ENCODE measurements around the gene APOBEC3A. TPM values are rescaled to one million over a fixed set of nuclear protein-coding genes. Genes with fewer than 3 reads are reported as not detected.

Gene APOBEC3A
- total and polyA plus RNA-seq, 2 of the 4 experiments (the other 2 are of a cell fraction) = not detected

GRCh38 chr22:38942702-38943101, 14.7 kb upstream of the APOBEC3A start:
- no peak overlapping the region for H3K4me3 ChIP-seq (ENCODE audit: insufficient read depth, low read depth, low read length)
- H2AFZ ChIP-seq (replicated peaks; ENCODE audit: low read length, poor library complexity) = no peak overlapping the region
- H2AK9ac ChIP-seq (replicated peaks; ENCODE audit: low read depth, low read length, poor library complexity) = no peak overlapping the region
- no peak overlapping the region for H3K23ac ChIP-seq (ENCODE audit: low read depth, low read length)
- TF ChIP-seq RCOR1 (IDR thresholded peaks at IDR 0.05; ENCODE audit: insufficient replicate concordance, low read length) (no peak), CHD1 (IDR thresholded peaks at IDR 0.05; ENCODE audit: low read depth, low read length) (no peak), SMC3 (IDR thresholded peaks at IDR 0.05; ENCODE audit: low read depth, low read length) (no peak), POLR2A (IDR thresholded peaks at IDR 0.05; ENCODE audit: low read depth, low read length) (no peak), NFE2L2 (IDR thresholded peaks at IDR 0.05; ENCODE audit: low read depth, low read length) (no peak), MAZ (IDR thresholded peaks at IDR 0.05; ENCODE audit: borderline replicate concordance, low read depth, low read length) (no peak), ELK1 (IDR thresholded peaks at IDR 0.05; ENCODE audit: borderline replicate concordance, low read depth, low read length) (no peak), RAD21 (IDR thresholded peaks at IDR 0.05; ENCODE audit: low read length) (no peak), CEBPB (IDR thresholded peaks at IDR 0.05; ENCODE audit: low read depth, low read length) (no peak), RFX5 (IDR thresholded peaks at IDR 0.05; ENCODE audit: low read depth, low read length) (no peak), BHLHE40 (IDR thresholded peaks at IDR 0.05; ENCODE audit: low read depth, low read length) (no peak), MXI1 (IDR thresholded peaks at IDR 0.05; ENCODE audit: borderline replicate concordance, low read depth, low read length) (no peak), FOS (IDR thresholded peaks at IDR 0.05; ENCODE audit: low read depth, low read length) (no peak)
- TF ChIP-seq, protein P1, sequence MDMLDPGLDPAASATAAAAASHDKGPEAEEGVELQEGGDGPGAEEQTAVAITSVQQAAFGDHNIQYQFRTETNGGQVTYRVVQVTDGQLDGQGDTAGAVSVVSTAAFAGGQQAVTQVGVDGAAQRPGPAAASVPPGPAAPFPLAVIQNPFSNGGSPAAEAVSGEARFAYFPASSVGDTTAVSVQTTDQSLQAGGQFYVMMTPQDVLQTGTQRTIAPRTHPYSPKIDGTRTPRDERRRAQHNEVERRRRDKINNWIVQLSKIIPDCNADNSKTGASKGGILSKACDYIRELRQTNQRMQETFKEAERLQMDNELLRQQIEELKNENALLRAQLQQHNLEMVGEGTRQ (IDR thresholded peaks at IDR 0.05; ENCODE audit: low read depth, low read length) = no peak
- TF ChIP-seq, protein P2, sequence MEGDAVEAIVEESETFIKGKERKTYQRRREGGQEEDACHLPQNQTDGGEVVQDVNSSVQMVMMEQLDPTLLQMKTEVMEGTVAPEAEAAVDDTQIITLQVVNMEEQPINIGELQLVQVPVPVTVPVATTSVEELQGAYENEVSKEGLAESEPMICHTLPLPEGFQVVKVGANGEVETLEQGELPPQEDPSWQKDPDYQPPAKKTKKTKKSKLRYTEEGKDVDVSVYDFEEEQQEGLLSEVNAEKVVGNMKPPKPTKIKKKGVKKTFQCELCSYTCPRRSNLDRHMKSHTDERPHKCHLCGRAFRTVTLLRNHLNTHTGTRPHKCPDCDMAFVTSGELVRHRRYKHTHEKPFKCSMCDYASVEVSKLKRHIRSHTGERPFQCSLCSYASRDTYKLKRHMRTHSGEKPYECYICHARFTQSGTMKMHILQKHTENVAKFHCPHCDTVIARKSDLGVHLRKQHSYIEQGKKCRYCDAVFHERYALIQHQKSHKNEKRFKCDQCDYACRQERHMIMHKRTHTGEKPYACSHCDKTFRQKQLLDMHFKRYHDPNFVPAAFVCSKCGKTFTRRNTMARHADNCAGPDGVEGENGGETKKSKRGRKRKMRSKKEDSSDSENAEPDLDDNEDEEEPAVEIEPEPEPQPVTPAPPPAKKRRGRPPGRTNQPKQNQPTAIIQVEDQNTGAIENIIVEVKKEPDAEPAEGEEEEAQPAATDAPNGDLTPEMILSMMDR (conservative IDR thresholded peaks at IDR 0.05; ENCODE audit: low read depth, low read length) = no peak
- no peak overlapping the region for H2BK5ac ChIP-seq (ENCODE audit: low read depth, low read length, poor library complexity, severe bottlenecking)
- H3K4me1 ChIP-seq (ENCODE audit: control insufficient read depth, insufficient read depth, low read length) = no peaks in the 10 kb centered on the region
- no peaks in the 10 kb centered on the region for H3K36me3 ChIP-seq (ENCODE audit: control insufficient read depth, insufficient read depth, low read length)
- H3K27me3 ChIP-seq (ENCODE audit: control insufficient read depth, insufficient read depth, low read length) = peaks cover 69% of the 10 kb centered on the region
- 67% methylated on average over 1 of the region's 5 CpGs; no CpG with 5 or more reads in 1 of the 2 experiments for WGBS, 2 experiments (ENCODE audit: extremely low coverage in 2 of 2, insufficient read length in 1 of 2)
- no peak overlapping the region for H3K9ac ChIP-seq (ENCODE audit: low read depth, low read length)
- no peak overlapping the region for H4K5ac ChIP-seq (ENCODE audit: low read depth, low read length)
- H2BK15ac ChIP-seq (ENCODE audit: low read depth, low read length) = no peak overlapping the region
- no peak for ATAC-seq (ENCODE audit: low read depth)
- H3K27ac ChIP-seq (ENCODE audit: insufficient read depth, low read length) = no peak overlapping the region
- dilution Hi-C loops (cut with HindIII; ENCODE audit: low sequenced_read_pairs, unreplicated experiment) = no loop called here
- BruUV-seq (replicated peaks) = no TSS peak
- H3K4me2 ChIP-seq (ENCODE audit: low read depth, low read length) = no peak overlapping the region
- H3K79me1 ChIP-seq (ENCODE audit: low read depth in 1 of 2, low read length in 2 of 2) = no peaks in the 10 kb centered on the region
- H3K18ac ChIP-seq (ENCODE audit: low read depth, low read length) = no peak overlapping the region
- 0 out of 2 replicates have a peak, but pooled peaks cover 2% of the 10 kb centered on the region for H3K9me3 ChIP-seq (ENCODE audit: control insufficient read depth, insufficient read depth, low read length)
- intact Hi-C loops (cut with micrococcal nuclease) = no loop called here
- CTCF ChIA-PET = no interaction called here
- H4K8ac ChIP-seq (ENCODE audit: low read depth in 2 of 2, low read length in 2 of 2) = no peak overlapping the region
- no peak overlapping the region for H2BK20ac ChIP-seq (ENCODE audit: low read depth, low read length)
- H3K9me1 ChIP-seq (ENCODE audit: insufficient read depth, low read length) = no peaks in the 10 kb centered on the region
- H3K4ac ChIP-seq (ENCODE audit: low read depth, low read length) = no peak overlapping the region
- no peak overlapping the region for H3K14ac ChIP-seq (replicated peaks; ENCODE audit: low read depth, low read length)
- H4K20me1 ChIP-seq (ENCODE audit: insufficient read depth, low read length) = no peaks in the 10 kb centered on the region
- no peak for DNase-seq
- no peak overlapping the region for H2BK120ac ChIP-seq (ENCODE audit: low read depth, low read length)
- H2AK5ac ChIP-seq (ENCODE audit: low read depth, low read length) = no peak overlapping the region
- in situ Hi-C loops (cut with MboI; ENCODE audit: low sequenced_read_pairs) = no loop called here
- H3K56ac ChIP-seq (ENCODE audit: extremely low read depth, insufficient read depth, low read length) = no peak overlapping the region
- POLR2A ChIA-PET (ENCODE audit: unreplicated experiment) = no interaction called here
- H4K91ac ChIP-seq (ENCODE audit: insufficient read depth, low read depth, low read length) = no peak overlapping the region
